ENCODE results near the gene TM9SF1. TPM values are rescaled to one million over a fixed set of nuclear protein-coding genes. Genes with fewer than 3 reads are reported as not detected.

Gene TM9SF1
- total and polyA plus RNA-seq, 2 of the 13 experiments (the other 11 are each of a cell fraction or from before 2014, with no cell fraction given) = 83.2 to 110 TPM

- TF ChIP-seq PHF8 (CRISPR knock-in tag; IDR thresholded peaks at IDR 0.05) (peak; percentile 95), ZFAT (CRISPR knock-in tag; conservative IDR thresholded peaks at IDR 0.05) (no peak), LRRFIP1 (CRISPR knock-in tag; conservative IDR thresholded peaks at IDR 0.05) (peak; percentile 66; the same call in 1 of the 2 replicates), PHF5A (CRISPR knock-in tag; IDR thresholded peaks at IDR 0.05; ENCODE audit: low read depth, unreplicated experiment) (peak; percentile 100), ATRX (CRISPR knock-in tag; IDR thresholded peaks at IDR 0.05; ENCODE audit: borderline replicate concordance) (no peak), ZGPAT (CRISPR knock-in tag; IDR thresholded peaks at IDR 0.05) (peak; percentile 99), DR1 (CRISPR knock-in tag; IDR thresholded peaks at IDR 0.05) (peak; percentile 88; the same call in 1 of the 2 replicates), GMEB2 (CRISPR knock-in tag; IDR thresholded peaks at IDR 0.05; ENCODE audit: low read depth) (peak; percentile 72), ZNF746 (CRISPR knock-in tag; IDR thresholded peaks at IDR 0.05) (no peak), MXD3 (CRISPR knock-in tag; IDR thresholded peaks at IDR 0.05) (peak; percentile 100), RBM22 (optimal IDR thresholded peaks at IDR 0.05; ENCODE audit: low read length) (peak; percentile 100), NFATC3 (CRISPR knock-in tag; IDR thresholded peaks at IDR 0.05) (0 out of 2 replicates have a peak, but pooled peaks have one; percentile 84), ZFP1 (CRISPR knock-in tag; IDR thresholded peaks at IDR 0.05) (peak; percentile 98), ZBTB7A (CRISPR knock-in tag; IDR thresholded peaks at IDR 0.05) (peak; percentile 83; the same call in 1 of the 2 replicates), CEBPG (CRISPR knock-in tag; IDR thresholded peaks at IDR 0.05) (peak; percentile 84), TCF12 (IDR thresholded peaks at IDR 0.05) (no peak), TCF12 (CRISPR knock-in tag; IDR thresholded peaks at IDR 0.05) (peak; percentile 99), RXRA (CRISPR knock-in tag; IDR thresholded peaks at IDR 0.05) (peak; percentile 93), U2AF2 (IDR thresholded peaks at IDR 0.05; ENCODE audit: low read depth, low read length) (peak; percentile 98), TFE3 (CRISPR knock-in tag; IDR thresholded peaks at IDR 0.05) (peak; percentile 96), TEF (CRISPR knock-in tag; IDR thresholded peaks at IDR 0.05) (peak; percentile 82), SSRP1 (CRISPR knock-in tag; IDR thresholded peaks at IDR 0.05) (peak; percentile 76)
These were observed 6.8 kb downstream of the TM9SF1 start, which contains the start of gene IPO4 (continued) for GRCh38 chr14:24188251-24189058.
